HEK293T (cell line): Measurements from ENCODE around the gene EFCAB13.

Source experiments
- CTCF ChIA-PET: fragments of 350-600 bp; formaldehyde crosslinking; extraction: SDS; loops from one replicate; lab custom pipeline; 2021; ENCODE audit warnings: antibody characterized with exemption, inconsistent platforms; lab: Yijun Ruan, JAX
- POLR2A ChIA-PET: fragments of 350-600 bp; formaldehyde crosslinking; extraction: SDS; loops from one replicate; lab custom pipeline; 2020; ENCODE audit warnings: antibody characterized with exemption, inconsistent platforms; lab: Yijun Ruan, JAX
- DNase-seq: peaks from one replicate; pipeline ENCODE4 v3.0.0; 2012; ENCODE audit warnings: mixed read lengths; ENCODE audit errors: extremely low spot score
- ARNT ChIP-seq: fragments of 450-650 bp; IDR thresholded peaks from 2 replicates; pipeline ENCODE4 v1.6.1; 2017; ENCODE audit warnings: mild to moderate bottlenecking
- BHLHE40 ChIP-seq: fragments of 450-650 bp; IDR thresholded peaks from 2 replicates; pipeline ENCODE4 v1.6.1; 2016; ENCODE audit warnings: mild to moderate bottlenecking, moderate library complexity, borderline replicate concordance
- CTBP1 ChIP-seq: fragments of 450-650 bp; IDR thresholded peaks from 2 replicates; pipeline ENCODE4 v1.6.1; 2016; ENCODE audit warnings: borderline replicate concordance
- ELF4 ChIP-seq: fragments of 450-650 bp; IDR thresholded peaks from 2 replicates; pipeline ENCODE4 v1.6.1; 2017; ENCODE audit warnings: antibody characterized with exemption
- FOXA1 ChIP-seq: fragments of 450-650 bp; IDR thresholded peaks from 2 replicates; pipeline ENCODE4 v1.6.1; 2016; ENCODE audit warnings: mild to moderate bottlenecking
- FOXK2 ChIP-seq: fragments of 450-650 bp; IDR thresholded peaks from 2 replicates; pipeline ENCODE4 v1.6.1; 2016; ENCODE audit warnings: mild to moderate bottlenecking
- FOXM1 ChIP-seq: fragments of 450-650 bp; IDR thresholded peaks from 2 replicates; pipeline ENCODE4 v1.6.1; 2017; ENCODE audit warnings: mild to moderate bottlenecking, borderline replicate concordance
- HDGF ChIP-seq: fragments of 450-650 bp; IDR thresholded peaks from 2 replicates; pipeline ENCODE4 v1.6.1; 2017; ENCODE audit warnings: antibody characterized with exemption, borderline replicate concordance
- L3MBTL2 ChIP-seq: fragments of 450-650 bp; conservative IDR thresholded peaks from 2 replicates; pipeline ENCODE4 v1.6.1; 2016; ENCODE audit warnings: mild to moderate bottlenecking
- LEF1 ChIP-seq: fragments of 450-650 bp; IDR thresholded peaks from 2 replicates; pipeline ENCODE4 v1.6.1; 2017; ENCODE audit warnings: mild to moderate bottlenecking, borderline replicate concordance
- NFRKB ChIP-seq: fragments of 450-650 bp; IDR thresholded peaks from 2 replicates; pipeline ENCODE4 v1.6.1; 2016; ENCODE audit warnings: mild to moderate bottlenecking, moderate library complexity
- PKNOX1 ChIP-seq: fragments of 450-650 bp; IDR thresholded peaks from 2 replicates; pipeline ENCODE4 v1.6.1; 2016
- SP1 ChIP-seq: fragments of 450-650 bp; IDR thresholded peaks from 2 replicates; pipeline ENCODE4 v1.6.1; 2017
- SUZ12 ChIP-seq: fragments of 450-650 bp; IDR thresholded peaks from 2 replicates; pipeline ENCODE4 v1.6.1; 2016; ENCODE audit warnings: mild to moderate bottlenecking
- TARDBP ChIP-seq: fragments of 450-650 bp; IDR thresholded peaks from 2 replicates; pipeline ENCODE4 v1.6.1; 2016
- ZNF384 ChIP-seq: fragments of 450-650 bp; IDR thresholded peaks from 2 replicates; pipeline ENCODE4 v1.6.1; 2016

EFCAB13 gene

GRCh38 chr17:47323382-47324223, at the start of gene EFCAB13:
Gene EFCAB13, plus strand, starts transcription at chr17:47323955. Its CDS starts 4,399 bp downstream, at chr17:47328354.
- POLR2A ChIA-PET, result interaction anchor here (1.3 to 1.6 kb wide), 2 partner anchors 11 to 13 kb away, joined by 3 to 9 read pairs; no protein-coding TSS in a partner anchor
- CTCF ChIA-PET, result interaction anchor here (0.6 kb wide), 1 partner anchor 291 kb away, joined by 6 read pairs; no protein-coding TSS in a partner anchor
- no peak for TF ChIP-seq CTBP1
- peak; percentile 96 for TF ChIP-seq L3MBTL2
- no peak for TF ChIP-seq BHLHE40
- peak; percentile 89 for DNase-seq

- TF ChIP-seq TARDBP, result no peak
- no peak for TF ChIP-seq SUZ12
- no peak for TF ChIP-seq FOXA1
- TF ChIP-seq FOXK2, result no peak
- no peak for TF ChIP-seq ARNT
- TF ChIP-seq PKNOX1, result no peak
- TF ChIP-seq CTBP1, result no peak
- TF ChIP-seq FOXM1, result no peak
- no peak for TF ChIP-seq LEF1
- TF ChIP-seq SP1, result no peak
- TF ChIP-seq ZNF384, result no peak
- no peak for TF ChIP-seq NFRKB
- TF ChIP-seq L3MBTL2, result no peak
- no peak for TF ChIP-seq BHLHE40
- TF ChIP-seq HDGF, result no peak
- TF ChIP-seq ELF4, result no peak
- CTCF ChIA-PET, result interaction anchor here (1.3 kb wide), 1 partner anchor 12 kb away, joined by 7 read pairs; no protein-coding TSS in a partner anchor
- POLR2A ChIA-PET, result interaction anchor here (1.5 kb wide), 1 partner anchor 20 kb away, joined by 3 read pairs; no protein-coding TSS in a partner anchor
These were observed 49.3 kb upstream of the EFCAB13 start for GRCh38 chr17:47274319-47275069.

GRCh38 chr17:47275245-47275984, 48.3 kb upstream of the EFCAB13 start:
- no peak for TF ChIP-seq FOXA1
- TF ChIP-seq L3MBTL2, result no peak
- no peak for TF ChIP-seq TARDBP
- TF ChIP-seq SUZ12, result no peak
- 0 out of 2 replicates have a peak, but pooled peaks have one; percentile 29 for TF ChIP-seq CTBP1
- TF ChIP-seq ZNF384, result no peak
- no peak for TF ChIP-seq PKNOX1
- TF ChIP-seq ELF4, result no peak
- ChIA-PET POLR2A (interaction anchor here (1.5 kb wide), 1 partner anchor 21 kb away, joined by 3 read pairs; no protein-coding TSS in a partner anchor), CTCF (interaction anchor here (0.6 to 1.3 kb wide), 2 partner anchors 12 to 13 kb away, joined by 3 to 7 read pairs; no protein-coding TSS in a partner anchor)
- peak; percentile 66 for DNase-seq

More at GRCh38 chr17:47274319-47275069, 49.3 kb upstream of the EFCAB13 start:
- no peak for DNase-seq

- POLR2A ChIA-PET, result no interaction called here
- DNase-seq, result no peak
- TF ChIP-seq SUZ12 (no peak), FOXM1 (no peak), HDGF (no peak), NFRKB (no peak), FOXK2 (no peak), PKNOX1 (no peak), L3MBTL2 (no peak), ELF4 (no peak), FOXA1 (no peak), ZNF384 (no peak)
- CTCF ChIA-PET, result no interaction called here
These were observed 47.3 kb upstream of the EFCAB13 start for GRCh38 chr17:47276444-47276843.

GRCh38 chr17:47276868-47277267, 46.9 kb upstream of the EFCAB13 start:
- TF ChIP-seq ZNF384 (no peak), HDGF (no peak), TARDBP (no peak), PKNOX1 (peak; percentile 58; the same call in 1 of the 2 replicates), SP1 (no peak)
- DNase-seq, result peak; percentile 77
- CTCF ChIA-PET, result interaction anchor here (0.9 kb wide), 1 partner anchor 16 kb away, joined by 3 read pairs; no protein-coding TSS in a partner anchor
- POLR2A ChIA-PET, result no interaction called here
